ENCODE measurements around the gene GALR2.

The GALR2 gene

DNA sequence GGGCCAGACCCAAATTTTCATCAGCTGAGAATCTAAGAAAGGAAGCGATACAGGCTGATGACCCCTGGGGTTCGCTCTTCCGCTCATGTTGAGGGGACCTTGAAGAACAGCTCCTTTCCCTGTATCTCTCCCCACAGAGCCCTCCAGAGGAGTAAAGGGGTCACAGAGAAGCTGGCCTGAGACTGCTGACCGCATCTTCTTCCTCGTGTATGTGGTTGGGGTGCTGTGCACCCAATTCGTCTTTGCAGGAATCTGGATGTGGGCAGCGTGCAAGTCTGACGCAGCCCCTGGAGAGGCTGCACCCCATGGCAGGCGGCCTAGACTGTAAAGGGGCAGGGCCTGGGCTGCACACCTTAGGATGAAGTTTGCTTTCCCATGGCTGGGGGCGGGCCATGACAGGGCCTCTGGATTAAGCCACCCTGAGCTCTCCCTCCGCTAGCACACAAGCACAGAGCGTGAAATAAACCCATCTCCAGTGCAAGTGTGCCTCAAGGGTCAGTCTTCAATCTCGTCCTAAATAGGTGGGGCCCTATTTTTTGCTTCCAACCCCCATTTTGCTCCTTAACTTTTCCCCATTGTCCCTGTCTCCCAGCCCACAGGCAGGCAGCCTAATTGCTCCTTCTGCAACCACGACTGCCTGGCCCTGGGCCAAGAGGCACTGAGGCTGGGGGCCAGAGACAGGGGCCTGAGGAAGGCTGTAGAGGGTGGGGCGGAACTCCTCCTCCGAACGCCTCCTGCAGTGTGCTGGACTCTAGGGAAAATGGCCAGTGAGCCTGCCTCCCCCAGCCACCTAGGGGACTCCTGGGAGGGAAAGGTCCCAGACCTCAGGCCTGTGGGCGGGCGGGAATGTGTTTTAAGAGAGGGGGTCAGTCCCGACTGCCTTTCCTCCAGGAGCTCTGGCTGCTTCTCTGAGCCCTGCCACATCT lies 8.0 kb downstream of the GALR2 start:
- Mint-ChIP-seq H3K9me3 (no peaks in the 10 kb centered on the region), H3K27ac (no peak overlapping the region), H3K36me3 (ENCODE audit: low read depth) (peaks cover 15% of the 10 kb centered on the region), H3K4me3 (no peak overlapping the region), H3K27me3 (peaks cover 13% of the 10 kb centered on the region), H3K4me1 (ENCODE audit: low read depth) (peaks cover 16% of the 10 kb centered on the region)

DNA sequence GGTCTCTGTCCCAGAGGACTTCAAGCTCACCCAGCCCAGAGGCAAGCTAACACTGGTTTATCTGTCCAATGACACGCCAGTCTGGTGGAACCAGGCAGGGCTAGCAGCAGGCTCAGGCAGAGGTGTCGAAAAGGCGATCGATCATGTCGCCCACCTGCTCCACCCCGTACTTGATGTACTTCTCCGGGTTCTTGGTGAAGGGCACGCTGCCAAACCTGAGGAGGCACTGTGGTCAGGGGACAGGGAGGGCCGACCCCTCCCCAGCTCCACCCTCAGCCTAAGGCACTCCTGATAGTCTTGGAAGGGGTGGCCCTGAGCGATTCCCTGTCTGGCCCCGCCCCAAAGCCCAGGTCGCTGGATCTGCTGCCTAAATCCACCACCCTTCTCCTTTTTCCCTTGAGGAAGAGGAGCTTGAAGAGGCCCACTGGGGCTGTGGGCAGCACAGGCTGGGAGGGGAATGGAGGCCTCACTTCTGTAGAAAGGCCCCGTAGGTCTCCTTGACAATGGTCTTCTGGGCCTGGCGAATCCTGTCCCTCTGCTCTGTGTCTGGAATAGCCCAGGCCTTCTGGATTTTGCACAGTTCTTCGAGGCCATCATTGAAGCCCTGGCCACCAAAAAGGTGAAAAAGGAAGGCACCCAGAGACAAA lies 9.1 kb downstream of the GALR2 start:
- Mint-ChIP-seq H3K4me3 (no peak overlapping the region), H3K4me1 (ENCODE audit: low read depth) (peaks cover 12% of the 10 kb centered on the region), H3K36me3 (ENCODE audit: low read depth) (peaks cover 15% of the 10 kb centered on the region), H3K9me3 (no peaks in the 10 kb centered on the region), H3K27me3 (peaks cover 6% of the 10 kb centered on the region), H3K27ac (no peak overlapping the region)

DNA sequence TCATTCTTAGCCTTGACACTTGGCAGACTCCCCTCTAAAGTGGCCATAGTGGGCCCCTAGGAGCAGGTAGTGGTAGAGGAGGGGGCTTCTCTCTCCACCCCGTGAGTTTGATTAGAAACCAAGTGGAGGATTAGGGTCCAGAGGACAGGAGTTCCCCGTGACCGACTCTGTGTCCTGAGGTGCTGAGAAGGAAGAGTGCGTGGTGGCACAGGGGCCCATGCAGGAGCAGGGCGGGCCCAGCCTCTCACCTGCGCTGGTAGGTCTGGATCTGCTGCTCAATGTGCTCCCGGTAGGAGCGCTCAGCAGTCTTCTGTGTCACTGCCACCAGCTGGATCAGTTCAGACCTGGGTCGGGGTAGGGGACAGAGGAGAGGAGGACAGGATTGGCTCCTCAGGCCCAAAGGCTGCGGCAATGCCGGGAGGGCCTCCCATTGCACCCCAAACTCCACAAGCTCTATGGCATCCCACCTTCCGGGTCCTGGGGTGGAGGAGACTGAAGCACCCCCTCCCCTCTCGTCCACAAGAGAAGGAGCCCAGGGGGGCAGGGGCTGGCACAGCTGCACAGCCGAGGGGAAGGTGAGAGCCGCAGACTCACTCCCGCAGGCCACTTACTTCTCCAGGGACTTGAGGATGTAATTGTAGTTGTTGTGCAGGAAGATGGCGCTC lies 10.6 kb downstream of the GALR2 start:
- Mint-ChIP-seq H3K27ac (no peak overlapping the region), H3K27me3 (no peaks in the 10 kb centered on the region), H3K9me3 (no peaks in the 10 kb centered on the region), H3K36me3 (ENCODE audit: low read depth) (peaks cover 15% of the 10 kb centered on the region), H3K4me3 (no peak overlapping the region), H3K4me1 (ENCODE audit: low read depth) (no peaks in the 10 kb centered on the region)

DNA sequence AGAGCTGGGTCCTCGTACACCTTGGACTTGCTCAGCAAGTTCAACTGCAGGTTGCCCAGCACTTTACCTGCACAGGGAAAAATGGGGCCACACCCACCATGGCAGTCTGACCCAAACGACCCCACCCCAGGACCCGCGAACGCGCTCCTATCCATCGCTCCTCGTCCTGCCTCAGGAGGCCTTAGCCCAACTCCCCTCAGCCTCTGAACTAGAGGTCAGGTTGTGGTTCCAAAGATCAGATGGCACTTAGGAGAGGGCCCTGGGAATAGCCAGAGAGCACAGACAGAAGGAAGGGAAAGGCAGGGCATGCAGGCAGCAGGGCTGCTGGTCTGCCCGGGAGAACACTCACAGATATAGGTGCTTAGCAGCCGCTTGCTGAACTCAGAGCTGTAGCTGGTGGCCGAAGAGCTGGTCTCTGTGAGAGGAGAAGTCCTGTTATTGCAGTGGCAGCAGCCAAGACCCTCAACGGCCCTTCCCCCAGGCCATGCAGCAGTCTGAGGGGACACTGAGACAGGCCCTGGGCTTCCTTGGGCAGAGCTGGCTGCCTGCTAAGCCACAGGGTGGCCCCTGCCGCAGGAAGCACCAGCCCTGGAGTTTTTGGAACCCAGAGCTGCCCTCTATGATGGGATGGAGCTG lies 11.3 kb downstream of the GALR2 start:
- no peaks in the 10 kb centered on the region for H3K9me3 Mint-ChIP-seq
- H3K27me3 Mint-ChIP-seq: no peaks in the 10 kb centered on the region
- H3K4me3 Mint-ChIP-seq: no peak overlapping the region
- no peak overlapping the region for H3K27ac Mint-ChIP-seq
- H3K4me1 Mint-ChIP-seq (ENCODE audit: low read depth): no peaks in the 10 kb centered on the region
- H3K36me3 Mint-ChIP-seq (ENCODE audit: low read depth): peaks cover 15% of the 10 kb centered on the region

DNA sequence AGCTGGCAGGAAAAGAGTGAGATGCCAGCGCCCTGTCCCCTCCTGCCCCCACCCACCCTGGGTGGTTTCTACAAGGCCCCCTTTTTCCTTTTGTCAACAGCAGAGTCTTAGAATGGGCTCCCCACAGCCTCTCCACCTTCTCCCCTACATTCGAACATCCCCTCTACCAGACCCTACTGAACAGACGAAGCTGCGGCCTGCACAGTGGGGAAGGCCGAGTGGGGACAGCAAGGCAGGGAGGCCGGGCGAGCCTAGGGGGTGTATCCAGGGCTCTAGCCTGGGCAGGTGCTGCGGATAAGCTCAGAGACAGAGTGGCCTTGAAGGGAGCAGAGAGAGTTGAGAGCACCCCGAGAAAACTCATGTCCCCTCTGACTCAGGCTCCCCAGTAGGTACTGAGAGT lies 11.8 kb downstream of the GALR2 start:
- H3K9me3 Mint-ChIP-seq: no peaks in the 10 kb centered on the region
- peaks cover 15% of the 10 kb centered on the region for H3K36me3 Mint-ChIP-seq (ENCODE audit: low read depth)
- no peaks in the 10 kb centered on the region for H3K4me1 Mint-ChIP-seq (ENCODE audit: low read depth)
- H3K4me3 Mint-ChIP-seq: no peak overlapping the region
- H3K27ac Mint-ChIP-seq: no peak overlapping the region
- H3K27me3 Mint-ChIP-seq: no peaks in the 10 kb centered on the region

DNA sequence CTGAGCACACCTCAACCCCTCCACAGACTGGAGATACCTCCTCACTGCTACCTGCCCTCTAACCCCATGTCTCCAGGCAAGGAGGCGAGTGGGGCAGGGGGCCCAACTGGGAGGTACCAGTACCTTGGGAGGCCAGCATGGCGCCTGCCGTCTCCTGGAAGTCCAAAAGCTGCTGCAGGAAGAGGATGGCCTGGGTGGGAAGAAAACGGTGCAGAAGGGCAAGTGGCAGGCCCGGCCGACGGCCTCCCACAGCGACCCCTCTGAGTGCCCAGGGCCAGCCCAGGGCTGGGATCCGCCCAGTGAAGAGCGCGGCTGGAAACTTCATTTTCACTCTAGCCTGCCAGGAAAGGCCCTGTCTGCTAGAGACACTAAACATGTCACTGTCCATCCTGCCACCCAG lies 12.9 kb downstream of the GALR2 start:
- H3K27ac Mint-ChIP-seq: no peak overlapping the region
- no peak overlapping the region for H3K4me3 Mint-ChIP-seq
- no peaks in the 10 kb centered on the region for H3K27me3 Mint-ChIP-seq
- peaks cover 21% of the 10 kb centered on the region for H3K36me3 Mint-ChIP-seq (ENCODE audit: low read depth)
- peaks cover 4% of the 10 kb centered on the region for H3K4me1 Mint-ChIP-seq (ENCODE audit: low read depth)
- H3K9me3 Mint-ChIP-seq: no peaks in the 10 kb centered on the region

DNA sequence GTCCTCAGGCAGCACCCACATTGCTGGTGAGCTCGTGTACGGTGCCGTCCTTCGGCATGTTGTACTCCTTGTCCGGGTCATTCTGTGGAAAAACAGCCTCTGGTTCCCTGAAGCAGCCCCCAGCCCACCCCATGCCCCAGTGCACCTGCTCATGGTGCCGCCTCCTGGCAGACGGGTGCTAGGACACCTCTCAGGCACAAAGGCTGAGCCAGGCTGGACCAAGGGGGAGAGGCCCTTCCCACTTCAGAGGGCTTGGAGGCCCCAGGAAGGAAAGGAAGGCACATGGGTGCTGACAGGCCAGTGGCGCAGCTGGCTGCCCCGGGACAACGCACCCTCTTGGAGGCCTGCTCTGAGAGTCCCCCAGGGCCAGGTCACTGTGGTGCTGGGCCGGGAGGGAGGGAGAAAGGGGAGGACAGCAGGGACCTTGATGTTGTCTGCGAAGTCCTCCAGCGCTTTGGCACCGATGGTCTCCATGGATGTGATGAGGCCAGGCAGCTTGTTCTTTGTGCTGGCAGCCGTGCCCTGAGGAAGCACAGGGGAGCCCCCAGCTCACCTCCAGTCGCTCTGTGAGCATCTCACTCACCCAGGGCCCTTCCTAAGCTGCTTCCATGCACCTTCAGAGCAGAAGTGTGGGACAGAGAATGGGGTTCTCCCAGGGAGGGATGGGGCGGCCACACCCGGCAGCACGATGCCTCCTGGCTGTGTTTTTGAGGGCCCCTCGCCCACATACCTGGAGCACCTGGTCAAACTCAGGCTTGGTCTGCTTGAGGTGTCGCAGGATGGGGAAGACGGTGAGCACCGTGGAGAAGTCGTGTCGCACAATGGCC lies 13.7 kb downstream of the GALR2 start:
- Mint-ChIP-seq H3K4me1 (ENCODE audit: low read depth) (peaks cover 4% of the 10 kb centered on the region), H3K36me3 (ENCODE audit: low read depth) (peaks cover 21% of the 10 kb centered on the region), H3K27me3 (no peaks in the 10 kb centered on the region), H3K27ac (no peak overlapping the region), H3K4me3 (no peak overlapping the region), H3K9me3 (no peaks in the 10 kb centered on the region)

DNA sequence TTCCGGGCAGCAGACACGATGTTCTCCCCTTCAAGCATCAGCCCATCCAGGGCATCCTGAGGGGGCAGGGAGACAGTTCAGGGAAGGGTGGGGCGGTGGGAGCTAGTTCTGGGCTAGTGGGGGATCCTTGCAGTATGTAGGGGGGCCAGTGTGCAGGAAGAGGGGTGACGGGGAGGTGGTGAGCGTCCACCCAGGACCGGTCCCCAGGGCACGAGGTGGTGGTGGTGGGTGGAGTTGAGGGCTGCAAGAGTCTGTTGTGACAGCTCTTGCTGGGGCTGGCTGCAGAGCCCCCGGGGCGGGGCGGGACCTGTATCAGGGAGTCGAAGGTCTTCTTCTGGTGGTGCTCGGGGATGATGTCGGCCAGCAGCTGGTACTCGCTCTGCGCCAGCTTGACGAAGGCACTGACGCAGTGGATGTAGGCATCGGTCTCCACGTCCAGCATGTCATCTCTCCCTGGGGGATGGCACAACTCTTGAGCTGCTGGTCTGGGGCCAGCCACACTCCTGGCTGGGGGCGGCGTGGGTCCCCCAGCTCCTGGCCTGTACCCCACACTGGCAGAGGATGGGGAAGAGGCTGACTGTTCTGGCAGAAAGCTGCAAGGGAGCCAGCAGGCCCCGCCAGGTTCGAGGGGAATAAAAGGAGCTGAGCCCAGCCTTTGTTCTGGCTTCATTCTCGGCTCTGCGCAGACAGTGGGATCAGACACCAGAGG lies 14.4 kb downstream of the GALR2 start:
- H3K27ac Mint-ChIP-seq: no peak overlapping the region
- peaks cover 24% of the 10 kb centered on the region for H3K36me3 Mint-ChIP-seq (ENCODE audit: low read depth)
- no peaks in the 10 kb centered on the region for H3K27me3 Mint-ChIP-seq
- H3K4me1 Mint-ChIP-seq (ENCODE audit: low read depth): peaks cover 4% of the 10 kb centered on the region
- no peak overlapping the region for H3K4me3 Mint-ChIP-seq
- H3K9me3 Mint-ChIP-seq: no peaks in the 10 kb centered on the region

DNA sequence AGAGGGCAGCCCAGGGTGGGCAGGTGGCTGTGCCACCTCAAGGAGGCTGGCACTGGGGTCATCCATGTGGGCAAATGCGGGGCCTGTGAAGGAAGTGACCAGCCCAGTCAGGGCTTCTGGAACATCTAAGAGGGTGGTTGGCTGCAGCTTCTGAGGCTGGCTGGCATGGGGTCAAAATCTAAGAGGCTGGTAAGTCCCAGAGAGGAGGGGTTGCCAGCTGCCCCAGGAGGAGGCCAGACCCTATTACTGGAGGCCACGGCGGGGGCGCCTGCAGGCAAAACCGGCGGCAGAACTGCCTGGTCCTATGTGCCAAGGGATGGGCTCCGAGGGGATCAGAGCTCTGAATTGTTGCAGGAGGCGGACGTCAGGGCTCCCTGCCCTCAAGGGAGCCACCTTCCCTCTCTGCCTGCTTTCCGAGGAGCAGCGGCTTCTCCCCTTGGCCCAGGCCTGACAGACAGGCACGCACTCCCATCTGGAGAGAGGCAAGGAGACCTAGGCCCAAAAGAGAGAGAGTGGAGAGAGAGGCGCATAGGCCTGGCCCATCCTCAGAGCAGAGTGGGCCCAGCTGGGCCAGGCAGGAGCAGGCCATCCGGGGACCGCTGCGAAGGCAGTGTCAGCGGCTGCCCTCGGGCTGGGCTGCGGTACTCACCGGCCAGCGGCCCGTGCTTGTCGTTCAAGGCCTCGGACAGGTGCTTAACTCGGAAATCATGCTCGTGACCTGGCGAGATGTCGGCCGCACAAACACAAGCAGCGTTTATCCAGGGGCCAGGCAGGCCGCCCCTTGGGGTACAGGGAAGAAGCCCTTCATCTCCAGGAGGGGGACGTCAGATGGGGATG lies 15.3 kb downstream of the GALR2 start:
- Mint-ChIP-seq H3K27me3 (no peaks in the 10 kb centered on the region), H3K9me3 (no peaks in the 10 kb centered on the region), H3K36me3 (ENCODE audit: low read depth) (peaks cover 16% of the 10 kb centered on the region), H3K4me1 (ENCODE audit: low read depth) (peaks cover 4% of the 10 kb centered on the region), H3K4me3 (no peak overlapping the region), H3K27ac (no peak overlapping the region)

DNA sequence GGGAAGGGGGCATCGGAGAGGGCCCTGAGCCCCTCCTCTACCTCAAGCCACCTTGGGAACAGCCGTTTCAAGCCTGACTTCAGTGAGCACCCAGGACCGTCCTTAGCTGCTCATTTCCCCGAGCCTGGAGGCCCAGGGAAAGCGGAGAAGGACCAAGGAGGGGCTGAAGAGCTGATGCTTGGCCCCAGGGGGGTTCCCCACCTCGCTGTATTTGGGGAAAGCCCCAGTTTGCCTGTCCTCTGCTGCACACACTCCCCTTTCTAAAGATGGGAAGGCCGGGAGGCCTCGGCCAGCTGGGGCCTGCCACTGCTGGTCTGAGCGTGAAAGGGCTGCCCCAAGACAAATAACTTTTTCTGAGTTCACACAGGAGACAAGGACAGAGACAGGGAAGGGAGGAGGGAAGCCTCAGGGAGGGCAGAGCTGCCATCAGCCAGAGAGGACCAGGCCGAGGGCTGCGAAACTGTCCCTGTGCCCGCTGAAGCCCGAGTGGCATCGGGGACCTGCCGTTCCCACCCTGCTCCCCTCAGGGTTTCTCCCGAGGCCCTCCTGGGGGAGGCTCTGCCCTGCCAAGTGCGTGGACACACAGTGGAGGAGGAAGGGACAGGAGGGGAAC lies 16.0 kb downstream of the GALR2 start:
- Mint-ChIP-seq H3K27ac (peak overlapping the region; percentile 31), H3K4me3 (no peak overlapping the region), H3K36me3 (ENCODE audit: low read depth) (peaks cover 15% of the 10 kb centered on the region), H3K4me1 (ENCODE audit: low read depth) (peaks cover 4% of the 10 kb centered on the region), H3K9me3 (no peaks in the 10 kb centered on the region), H3K27me3 (no peaks in the 10 kb centered on the region)

DNA sequence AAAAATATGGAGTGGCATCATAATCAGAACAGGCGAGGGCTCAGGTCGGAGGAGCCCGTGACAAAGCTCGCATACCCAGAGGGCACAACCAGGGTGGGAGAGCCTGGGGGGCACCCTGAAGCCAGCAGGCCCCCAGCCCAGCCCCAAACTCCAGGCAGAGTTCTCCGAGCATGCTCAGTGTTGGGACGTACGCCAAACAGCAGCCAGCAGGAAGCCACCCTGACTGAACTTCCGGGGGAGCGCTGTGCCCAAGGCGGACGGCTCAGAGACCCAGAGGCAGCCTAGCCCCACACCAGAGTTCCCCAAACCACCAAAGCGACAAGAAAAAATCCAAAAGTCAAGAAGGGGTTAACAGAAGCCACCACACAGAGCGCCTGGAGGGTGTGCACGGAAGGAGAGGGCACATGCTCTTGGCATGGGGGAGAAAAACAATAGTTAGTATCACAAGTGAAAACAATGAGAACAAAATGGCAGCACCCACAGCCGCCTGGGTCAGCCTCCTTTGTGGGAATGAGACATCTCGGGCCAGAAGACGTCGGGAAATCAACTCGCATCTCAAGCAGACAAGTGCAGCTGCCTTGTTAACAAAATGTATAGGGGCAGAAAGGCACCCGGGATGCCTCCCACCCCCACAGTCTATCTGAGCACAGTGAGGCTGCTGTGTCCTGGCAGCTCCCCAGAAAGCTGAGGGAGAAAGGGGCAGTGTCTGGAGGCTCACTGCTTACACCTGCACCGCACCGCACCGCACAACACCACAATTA lies 17.1 kb downstream of the GALR2 start:
- Mint-ChIP-seq H3K9me3 (no peaks in the 10 kb centered on the region), H3K4me1 (ENCODE audit: low read depth) (peaks cover 8% of the 10 kb centered on the region), H3K4me3 (peak overlapping the region; percentile 13), H3K27ac (peak overlapping the region; percentile 40), H3K27me3 (no peaks in the 10 kb centered on the region), H3K36me3 (ENCODE audit: low read depth) (peaks cover 19% of the 10 kb centered on the region)
